ENCODE results near the gene COMT. TPM values are rescaled to one million over a fixed set of nuclear protein-coding genes. Genes with fewer than 3 reads are reported as not detected.
"Not testable (repeated sequence)": the region's sequence is repeated elsewhere in the genome, so short reads cannot be mapped to it uniquely, and the experiment has no call there.

COMT gene
- total RNA-seq, 1 experiment from 2014 or later: 109 TPM

- no peaks in the 10 kb centered on the region for H3K79me2 ChIP-seq (ENCODE audit: insufficient read depth, low read length)
- no peak overlapping the region for H3K4me2 ChIP-seq (ENCODE audit: low read length)
- ChIA-PET CTCF (no interaction called here), POLR2A (no interaction called here), RAD21 (ENCODE audit: low non-redundant PET in 1 of 2, low total read pairs in 2 of 2, uncharacterized antibody in 2 of 2, unreplicated experiment in 2 of 2) (no interaction called here)
- H3K27ac ChIP-seq (ENCODE audit: low read depth, low read length): no peak overlapping the region
- H3K4me3 ChIP-seq (replicated peaks in 1 of 2; ENCODE audit: low read depth in 1 of 2, low read length in 2 of 2): no peak overlapping the region
- ATAC-seq (no peak), DNase-seq (ENCODE audit: low read depth, low spot score) (no peak)
- no peak overlapping the region for H3K9ac ChIP-seq (ENCODE audit: low read length)
- H3K4me1 ChIP-seq (ENCODE audit: control insufficient read depth in 1 of 2, insufficient read depth in 2 of 2, low read length in 2 of 2): no peaks in the 10 kb centered on the region
- H3K36me3 ChIP-seq (ENCODE audit: control insufficient read depth in 1 of 2, insufficient read depth in 2 of 2, low read length in 2 of 2): no peaks in the 10 kb centered on the region
- no peaks in the 10 kb centered on the region for H4K20me1 ChIP-seq (ENCODE audit: insufficient read depth)
- intact Hi-C loops (cut with micrococcal nuclease): no loop called here
- H3K9me2 ChIP-seq (ENCODE audit: insufficient read depth): no peaks in the 10 kb centered on the region
- no peaks in the 10 kb centered on the region for H3K9me3 ChIP-seq (ENCODE audit: control insufficient read depth in 1 of 2, insufficient read depth in 1 of 2, low read depth in 1 of 2, low read length in 2 of 2)
- H3K27me3 ChIP-seq (ENCODE audit: insufficient read depth, low read length): no peaks in the 10 kb centered on the region
- no peak for TF ChIP-seq CTCF (IDR thresholded peaks at IDR 0.05 in 2 of 3, conservative IDR thresholded peaks at IDR 0.05 in 1 of 3; ENCODE audit: borderline replicate concordance in 1 of 3, insufficient read depth in 1 of 3, low read depth in 2 of 3, low read length in 2 of 3)
- TF ChIP-seq CEBPB (IDR thresholded peaks at IDR 0.05; ENCODE audit: low read depth): no peak
- no peak for TF ChIP-seq POLR2AphosphoS5 (IDR thresholded peaks at IDR 0.05; ENCODE audit: low read depth, low read length)
- TF ChIP-seq REST (IDR thresholded peaks at IDR 0.05; ENCODE audit: low read depth): no peak
- no peak for TF ChIP-seq MAX (IDR thresholded peaks at IDR 0.05)
- no peak for TF ChIP-seq ZFX (IDR thresholded peaks at IDR 0.05)
- no peak for TF ChIP-seq ZNF274 (IDR thresholded peaks at IDR 0.05; ENCODE audit: low read depth, low read length)
- TF ChIP-seq ZBTB33 (IDR thresholded peaks at IDR 0.05; ENCODE audit: extremely low read depth, insufficient replicate concordance, low read length): no peak
- no peak overlapping the region for H2AFZ ChIP-seq (ENCODE audit: low read depth, low read length, poor library complexity, severe bottlenecking)
- no TSS peak for BruUV-seq (replicated peaks)
Measured at GRCh38 chr22:19923914-19924513, 17.6 kb upstream of the COMT start.

GRCh38 chr22:19926028-19926427 is 15.5 kb upstream of the COMT start:
- H3K9me2 ChIP-seq (ENCODE audit: insufficient read depth); H3K36me3 ChIP-seq (ENCODE audit: control insufficient read depth in 1 of 2, insufficient read depth in 2 of 2, low read length in 2 of 2); H3K4me3 ChIP-seq (replicated peaks in 1 of 2; ENCODE audit: low read depth in 1 of 2, low read length in 2 of 2); CTCF ChIA-PET; H3K79me2 ChIP-seq (ENCODE audit: insufficient read depth, low read length); intact Hi-C loops (cut with micrococcal nuclease); H3K9ac ChIP-seq (ENCODE audit: low read length); ATAC-seq; RAD21 ChIA-PET (ENCODE audit: low non-redundant PET in 1 of 2, low total read pairs in 2 of 2, uncharacterized antibody in 2 of 2, unreplicated experiment in 2 of 2); H4K20me1 ChIP-seq (ENCODE audit: insufficient read depth); DNase-seq (ENCODE audit: low read depth, low spot score); H3K27me3 ChIP-seq (ENCODE audit: insufficient read depth, low read length); H3K4me1 ChIP-seq (ENCODE audit: control insufficient read depth in 1 of 2, insufficient read depth in 2 of 2, low read length in 2 of 2); BruUV-seq (replicated peaks); H3K27ac ChIP-seq (ENCODE audit: low read depth, low read length); H3K9me3 ChIP-seq (ENCODE audit: control insufficient read depth in 1 of 2, insufficient read depth in 1 of 2, low read depth in 1 of 2, low read length in 2 of 2); POLR2A ChIA-PET; H3K4me2 ChIP-seq (ENCODE audit: low read length); H2AFZ ChIP-seq (ENCODE audit: low read depth, low read length, poor library complexity, severe bottlenecking): not testable (repeated sequence)
